ENCODE measurements around the gene ABCF3.
"Not testable (repeated sequence)": the region's sequence is repeated elsewhere in the genome, so short reads cannot be mapped to it uniquely, and the experiment has no call there.

Gene ABCF3

GRCh38 chr3:184186184-184186901 lies at the start of gene ABCF3:
TSS of gene ABCF3 (plus strand) at chr3:184186199. CDS start at chr3:184186208, 9 bp downstream.
- no peak for DNase-seq

GRCh38 chr3:184140436-184140835 lies 45.6 kb upstream of the ABCF3 start:
- DNase-seq, result no peak

GRCh38 chr3:184142199-184142598 lies 43.8 kb upstream of the ABCF3 start:
- no peak for DNase-seq

- no peak for DNase-seq
These were observed 42.7 kb upstream of the ABCF3 start for GRCh38 chr3:184143327-184143726.

- no peak for DNase-seq
These were observed 41.5 kb upstream of the ABCF3 start for GRCh38 chr3:184144505-184144904.

GRCh38 chr3:184145111-184145524 lies 40.9 kb upstream of the ABCF3 start:
- no peak for DNase-seq

- DNase-seq, result no peak
These were observed 40.2 kb upstream of the ABCF3 start for GRCh38 chr3:184145751-184146270.

GRCh38 chr3:184148076-184148475 lies 37.9 kb upstream of the ABCF3 start:
- DNase-seq, result no peak

GRCh38 chr3:184149123-184149522 lies 36.9 kb upstream of the ABCF3 start:
- DNase-seq, result no peak

- DNase-seq, result not testable (repeated sequence)
These were observed 36.2 kb upstream of the ABCF3 start for GRCh38 chr3:184149770-184150169.

- DNase-seq, result peak; percentile 12
These were observed 30.9 kb upstream of the ABCF3 start, which contains the start of gene DVL3 for GRCh38 chr3:184154885-184155643. TSS of gene DVL3 (plus strand) at chr3:184155377. CDS start at chr3:184155636, 259 bp downstream.

GRCh38 chr3:184155644-184156521 lies 30.1 kb upstream of the ABCF3 start:
- DNase-seq, result no peak

- no peak for DNase-seq
These were observed 29.5 kb upstream of the ABCF3 start for GRCh38 chr3:184156522-184156955.

- DNase-seq, result no peak
These were observed 28.8 kb upstream of the ABCF3 start for GRCh38 chr3:184157206-184157605.

GRCh38 chr3:184158404-184158803 lies 27.6 kb upstream of the ABCF3 start:
- no peak for DNase-seq

- no peak for DNase-seq
These were observed 25.5 kb upstream of the ABCF3 start for GRCh38 chr3:184160456-184160855.

GRCh38 chr3:184162571-184163070 lies 23.4 kb upstream of the ABCF3 start:
- DNase-seq, result not testable (repeated sequence)

GRCh38 chr3:184164648-184165330 lies 21.2 kb upstream of the ABCF3 start:
- DNase-seq, result no peak

- no peak for DNase-seq
These were observed 20.5 kb upstream of the ABCF3 start for GRCh38 chr3:184165543-184165942.

GRCh38 chr3:184166671-184167070 lies 19.3 kb upstream of the ABCF3 start:
- DNase-seq, result no peak

- DNase-seq, result no peak
These were observed 18.2 kb upstream of the ABCF3 start for GRCh38 chr3:184167786-184168185.

All from NCI-H748 treated with DMSO at 0.1 percent for 48 hours (cell line).